Putamen (tissue), 1 donor: Measurements from ENCODE around the gene OGG1.

ENCODE experiments used
- DNase-seq: peaks from one replicate; pipeline ENCODE4 v3.0.0-alpha.2; 2016; ENCODE audit warnings: low spot score

OGG1 gene

GRCh38 chr3:9749645-9750555, at the start of gene OGG1:
OGG1 (plus strand) TSS chr3:9749952; CDS start chr3:9750287, 335 bp downstream.
- peak; percentile 97 for DNase-seq

GRCh38 chr3:9700536-9700935, 49.2 kb upstream of the OGG1 start:
- no peak for DNase-seq

GRCh38 chr3:9701006-9701405, 48.7 kb upstream of the OGG1 start:
- no peak for DNase-seq

- no peak for DNase-seq
Observed at GRCh38 chr3:9701711-9702110, 48.0 kb upstream of the OGG1 start.

GRCh38 chr3:9703240-9703639, 46.5 kb upstream of the OGG1 start:
- no peak for DNase-seq

- no peak for DNase-seq
Observed at GRCh38 chr3:9703736-9704346, 45.9 kb upstream of the OGG1 start, which contains the start of gene CPNE9. CPNE9 (plus strand) TSS chr3:9703833; CDS start chr3:9703997, 164 bp downstream.

GRCh38 chr3:9704347-9705322, 45.1 kb upstream of the OGG1 start:
- no peak for DNase-seq

- no peak for DNase-seq
Observed at GRCh38 chr3:9710174-9710739, 39.5 kb upstream of the OGG1 start.

- no peak for DNase-seq
Observed at GRCh38 chr3:9712415-9712814, 37.3 kb upstream of the OGG1 start.

- no peak for DNase-seq
Observed at GRCh38 chr3:9713142-9713541, 36.6 kb upstream of the OGG1 start.

- DNase-seq, result no peak
Observed at GRCh38 chr3:9715136-9715535, 34.6 kb upstream of the OGG1 start.

- DNase-seq, result peak; percentile 45
Observed at GRCh38 chr3:9715764-9716437, 33.9 kb upstream of the OGG1 start.

GRCh38 chr3:9716801-9717555, 32.8 kb upstream of the OGG1 start:
- no peak for DNase-seq

- no peak for DNase-seq
Observed at GRCh38 chr3:9717563-9717962, 32.2 kb upstream of the OGG1 start.

GRCh38 chr3:9718118-9718517, 31.6 kb upstream of the OGG1 start:
- DNase-seq, result no peak

- DNase-seq, result no peak
Observed at GRCh38 chr3:9721015-9721699, 28.6 kb upstream of the OGG1 start.

GRCh38 chr3:9721700-9722060, 28.1 kb upstream of the OGG1 start:
- DNase-seq, result no peak

GRCh38 chr3:9725775-9726515, 23.8 kb upstream of the OGG1 start:
- no peak for DNase-seq

- DNase-seq, result no peak
Observed at GRCh38 chr3:9727041-9727595, 22.6 kb upstream of the OGG1 start.
